GM19455 (cell line): ENCODE measurements around the gene ALKBH3.

Source experiments
- ATAC-seq: cut with Tn5 transposase; IDR thresholded peaks from one replicate; pipeline ENCODE4 v1.9.1; 2021; ENCODE audit not compliant: unreplicated experiment

The ALKBH3 gene

GRCh38 chr11:43880640-43881159 lies at the start of gene ALKBH3:
Gene ALKBH3, plus strand, starts transcription at chr11:43880831. Its CDS starts 1,822 bp downstream, at chr11:43882653.
- peak; percentile 98 for ATAC-seq

- no peak for ATAC-seq
Measured at GRCh38 chr11:43830928-43831440, 49.6 kb upstream of the ALKBH3 start.

DNA sequence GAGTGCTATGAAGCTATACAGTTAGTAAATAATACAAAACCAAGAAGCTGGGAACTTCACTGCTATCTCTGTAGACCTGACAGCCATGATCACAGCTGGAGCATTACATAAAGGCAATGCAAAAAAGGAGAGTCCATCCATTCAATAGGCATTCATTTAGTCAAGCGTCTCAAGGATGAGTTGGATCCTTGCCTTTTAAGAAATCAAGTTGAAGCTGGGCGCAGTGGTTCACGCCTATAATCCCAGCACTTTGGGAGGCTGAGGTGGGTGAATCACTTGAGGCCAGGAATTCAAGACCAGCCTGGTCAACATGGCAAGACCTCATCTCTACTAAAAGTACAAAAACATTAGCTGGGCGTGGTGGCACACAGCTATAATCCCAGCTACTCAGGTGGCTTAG lies 48.1 kb upstream of the ALKBH3 start:
- no peak for ATAC-seq

GRCh38 chr11:43833657-43834073 lies 47.0 kb upstream of the ALKBH3 start:
- no peak for ATAC-seq

- no peak for ATAC-seq
Measured at GRCh38 chr11:43834286-43834685, 46.3 kb upstream of the ALKBH3 start.

- ATAC-seq: no peak
Measured at GRCh38 chr11:43835104-43835503, 45.5 kb upstream of the ALKBH3 start.

DNA sequence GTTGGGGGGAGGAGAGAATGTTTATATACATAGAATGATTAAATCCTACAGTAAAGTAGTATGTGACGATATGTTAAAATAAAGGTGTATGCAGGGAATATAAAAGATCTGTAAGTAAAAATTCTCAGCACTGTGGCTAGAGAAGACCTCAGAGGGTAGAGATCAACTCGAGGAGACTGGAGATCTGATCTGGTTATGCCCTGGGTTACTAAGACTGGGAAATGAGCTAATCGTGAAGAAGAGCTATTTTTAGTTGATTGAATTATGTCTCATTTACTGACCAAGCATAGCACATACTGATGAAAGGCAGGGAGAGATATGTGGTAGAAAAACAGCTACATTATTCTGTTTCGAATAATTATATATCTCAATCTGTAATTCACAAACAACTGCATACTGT lies 42.8 kb upstream of the ALKBH3 start:
- ATAC-seq: no peak

- no peak for ATAC-seq
Measured at GRCh38 chr11:43842021-43842420, 38.6 kb upstream of the ALKBH3 start.

GRCh38 chr11:43845816-43846215 lies 34.8 kb upstream of the ALKBH3 start:
- no peak for ATAC-seq

DNA sequence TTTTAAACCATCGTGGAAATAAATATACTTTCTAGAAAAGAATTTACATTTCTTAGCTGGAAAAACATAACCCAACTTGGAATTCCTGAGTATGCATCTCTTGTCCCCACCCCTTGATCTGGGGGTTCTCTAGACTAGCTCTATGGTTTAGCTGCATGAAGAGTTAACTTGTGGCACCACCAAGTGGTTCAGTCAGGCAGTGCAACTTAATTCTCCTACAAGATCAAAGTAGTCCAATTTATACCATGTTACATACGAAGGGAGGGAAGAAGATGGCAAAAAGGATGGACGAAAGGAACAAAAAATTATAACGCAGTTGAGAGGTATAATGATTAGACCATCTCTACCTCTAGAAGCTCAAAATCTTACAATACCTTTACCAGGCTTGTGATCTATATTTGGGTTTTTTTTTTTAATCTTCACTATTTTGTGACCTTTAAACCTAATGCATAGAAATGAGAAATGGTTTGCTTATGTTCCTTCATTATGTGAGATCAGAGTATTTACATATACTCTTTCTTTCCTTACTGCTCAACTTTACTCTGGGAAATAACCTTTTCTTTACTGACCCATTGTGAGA lies 28.5 kb upstream of the ALKBH3 start:
- ATAC-seq: peak; percentile 80

- no peak for ATAC-seq
Measured at GRCh38 chr11:43853781-43854180, 26.9 kb upstream of the ALKBH3 start.

GRCh38 chr11:43856993-43857392 lies 23.6 kb upstream of the ALKBH3 start:
- no peak for ATAC-seq

DNA sequence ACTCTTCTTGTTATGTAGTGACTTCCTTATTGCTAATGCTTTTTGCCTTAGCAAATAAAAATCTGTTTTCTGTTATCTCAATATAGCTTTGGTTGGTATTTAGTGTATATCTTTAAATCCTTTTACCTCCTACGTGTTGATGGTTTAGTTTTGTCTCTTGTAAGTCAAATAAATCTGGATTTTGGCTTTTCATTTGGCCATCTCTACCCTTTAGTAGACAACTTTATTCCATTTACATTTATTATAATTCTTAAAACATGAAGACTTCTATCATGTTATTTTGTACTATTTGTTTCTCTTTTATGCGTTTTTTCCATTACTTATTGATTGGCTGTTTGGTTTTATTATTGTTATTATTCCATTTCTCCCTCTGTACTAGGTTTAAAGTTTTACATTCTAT lies 19.5 kb upstream of the ALKBH3 start:
- no peak for ATAC-seq

DNA sequence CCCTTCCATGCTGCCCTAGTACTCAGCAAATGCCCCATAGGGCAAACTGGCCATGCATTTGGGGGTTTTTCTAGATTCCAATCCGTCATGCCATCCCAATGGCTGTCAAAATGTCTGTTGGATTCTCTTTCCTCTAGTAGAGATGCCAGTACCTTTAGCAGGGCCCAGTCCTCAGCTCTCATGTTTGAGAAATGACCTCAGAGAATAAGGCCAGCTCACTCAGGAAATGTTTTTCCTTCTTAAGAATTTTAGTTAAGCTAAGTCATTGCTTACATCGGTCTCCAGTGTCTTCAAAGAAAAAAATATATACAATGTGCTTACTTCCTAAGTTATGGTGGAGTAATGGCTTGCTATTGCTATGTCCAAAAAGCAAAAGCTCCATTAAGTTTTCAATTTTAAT lies 14.1 kb upstream of the ALKBH3 start:
- ATAC-seq: no peak

- no peak for ATAC-seq
Measured at GRCh38 chr11:43866969-43867368, 13.7 kb upstream of the ALKBH3 start.

GRCh38 chr11:43868852-43869567 lies 11.6 kb upstream of the ALKBH3 start:
- ATAC-seq: peak; percentile 100

- no peak for ATAC-seq
Measured at GRCh38 chr11:43871051-43871450, 9.6 kb upstream of the ALKBH3 start.

GRCh38 chr11:43872995-43873394 lies 7.6 kb upstream of the ALKBH3 start:
- ATAC-seq: no peak

GRCh38 chr11:43874078-43874477 lies 6.6 kb upstream of the ALKBH3 start:
- no peak for ATAC-seq

DNA sequence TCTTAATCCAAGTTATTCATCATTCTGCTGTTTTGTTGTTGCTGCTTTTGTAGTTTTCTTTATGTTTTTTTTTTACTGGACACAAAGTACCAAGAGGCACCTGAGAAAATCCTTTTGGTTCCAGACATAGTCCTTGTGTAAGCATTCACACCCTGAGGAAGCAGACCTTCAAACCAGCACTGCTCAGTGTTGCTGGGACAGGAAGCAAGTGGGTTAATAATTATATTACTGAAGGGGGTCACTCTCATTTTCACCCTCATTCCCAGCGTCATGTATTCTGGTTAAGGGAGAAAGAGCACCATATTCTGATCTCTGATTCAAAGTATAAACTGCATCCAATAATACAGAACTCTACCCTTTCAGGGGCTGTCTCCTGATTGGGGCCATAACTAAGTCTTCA lies 5.9 kb upstream of the ALKBH3 start:
- ATAC-seq: no peak

- no peak for ATAC-seq
Measured at GRCh38 chr11:43879789-43880639, 617 bp upstream of the ALKBH3 start.
